Esophagus muscularis mucosa (tissue), 4 donors: ENCODE measurements around the gene PDK4. TPM values are rescaled to one million over a fixed set of nuclear protein-coding genes. Genes with fewer than 3 reads are reported as not detected.

Experiments used
- DNase-seq: peaks from one replicate; pipeline ENCODE4 v3.0.0-alpha.2; 2017; ENCODE audit errors: extremely low spot score
- H3K27ac ChIP-seq, 4 donors: fragments of 200-600 bp; sonication (generic); replicated peaks in 1 of 4; 1 replicate in 3 of 4; 2 replicates in 1 of 4; pipeline ENCODE4 v1.5.1; 2016 to 2019; ENCODE audit warnings: mild to moderate bottlenecking in 1 of 4
- H3K27me3 ChIP-seq, 4 donors: fragments of 200-600 bp; sonication (generic); one replicate each; pipeline versions ENCODE4 v1.5.1 to v1.6.0; 2016 to 2019
- H3K36me3 ChIP-seq, 4 donors: fragments of 200-600 bp; sonication (generic); one replicate each; pipeline ENCODE4 v1.5.1; 2016 to 2019
- H3K4me1 ChIP-seq, 4 donors: fragments of 200-600 bp; sonication (generic); one replicate each; pipeline ENCODE4 v1.5.1; 2016 to 2019
- H3K4me3 ChIP-seq, 4 donors: fragments of 200-600 bp; sonication (generic); 1 replicate in 2 of 4; 2 replicates in 2 of 4; pipeline ENCODE4 v1.5.1; 2016 to 2019; ENCODE audit warnings: mild to moderate bottlenecking in 4 of 4, moderate library complexity in 1 of 4
- H3K9me3 ChIP-seq, 4 donors: fragments of 200-600 bp; sonication (generic); 1 replicate in 3 of 4; 2 replicates in 1 of 4; pipeline ENCODE4 v1.5.1; 2016 to 2019
- CTCF ChIP-seq, 3 experiments: fragments of 200-600 bp in 2 of 3; fragments of 450-650 bp in 1 of 3; sonication (generic) in 2 of 3; IDR thresholded peaks; one replicate each; pipeline ENCODE4 v1.5.1; 2017 to 2019; ENCODE audit warnings: antibody characterized with exemption in 3 of 3, mild to moderate bottlenecking in 2 of 3, moderate library complexity in 1 of 3
- EP300 ChIP-seq: sonication (generic); formaldehyde crosslinking; IDR thresholded peaks from one replicate; pipeline ENCODE4 v1.6.1; 2017; ENCODE audit warnings: antibody characterized with exemption
- POLR2A ChIP-seq: fragments of 450-650 bp; IDR thresholded peaks from one replicate; pipeline ENCODE4 v1.6.1; 2017; ENCODE audit warnings: antibody characterized with exemption, moderate library complexity, mild to moderate bottlenecking, low read depth
- POLR2AphosphoS5 ChIP-seq, 2 donors: sonication (generic); formaldehyde crosslinking; IDR thresholded peaks; one replicate each; pipeline ENCODE4 v1.6.1; 2017; ENCODE audit warnings: antibody characterized with exemption in 2 of 2
- WGBS: methylation state at CpG from one replicate; pipeline ENCODE4 v1.1.5; 2018; 5-methylcytosine and 5-hydroxymethylcytosine counted together
- intact Hi-C: fragments of 100-400 bp; cut with DNase I; formaldehyde crosslinking; loops from one replicate; pipeline ENCODE4 v1.15.1; 2023
- total RNA-seq, 4 donors: library from RNA; depleted of rRNA; stranded (reverse); fragments of >200 nt; gene quantifications; one replicate each; pipeline versions ENCODE4 v1.1.0 to v1.2.1, GENCODE V29; 2016

The PDK4 gene
- total RNA-seq, 4 donors from 2014 or later, result 165 to 1,138 (median 371) TPM

- intact Hi-C loops, result no loop called here
- WGBS, result 76% methylated on average over 5 of the region's 5 CpGs
- H3K27ac ChIP-seq, result no peak overlapping the region
- H3K4me3 ChIP-seq, result no peak overlapping the region
- H3K4me1 ChIP-seq, result no peaks in the 10 kb centered on the region
- no peaks in the 10 kb centered on the region for H3K36me3 ChIP-seq
- no peaks in the 10 kb centered on the region for H3K9me3 ChIP-seq
- DNase-seq, result no peak
- TF ChIP-seq EP300 (no peak), POLR2AphosphoS5 (IDR thresholded peaks at IDR 0.05) (no peak), POLR2A (no peak), CTCF (IDR thresholded peaks at IDR 0.05) (no peak)
- H3K27me3 ChIP-seq, result no peaks in the 10 kb centered on the region
These were observed 19.2 kb downstream of the PDK4 start for GRCh38 chr7:95577137-95577536.

- Histone ChIP-seq H3K36me3 (no peaks in the 10 kb centered on the region), H3K9me3 (no peaks in the 10 kb centered on the region), H3K27me3 (no peaks in the 10 kb centered on the region), H3K4me1 (no peaks in the 10 kb centered on the region), H3K27ac (no peak overlapping the region), H3K4me3 (no peak overlapping the region)
- intact Hi-C loops, result no loop called here
- no peak for TF ChIP-seq EP300
- no peak for TF ChIP-seq CTCF (IDR thresholded peaks at IDR 0.05)
- TF ChIP-seq POLR2AphosphoS5 (IDR thresholded peaks at IDR 0.05), result no peak
- no peak for TF ChIP-seq POLR2A
- WGBS, result 65% methylated on average over 2 of the region's 2 CpGs
- no peak for DNase-seq
These were observed 26.6 kb downstream of the PDK4 start for GRCh38 chr7:95569720-95570119.

- H3K9me3 ChIP-seq, result no peaks in the 10 kb centered on the region
- no peak overlapping the region for H3K4me3 ChIP-seq
- 84% methylated on average over 2 of the region's 2 CpGs for WGBS
- no peak for DNase-seq
- TF ChIP-seq POLR2AphosphoS5 (IDR thresholded peaks at IDR 0.05), result no peak
- TF ChIP-seq EP300, result no peak
- TF ChIP-seq POLR2A, result no peak
- TF ChIP-seq CTCF (IDR thresholded peaks at IDR 0.05), result no peak
- no peaks in the 10 kb centered on the region for H3K4me1 ChIP-seq
- H3K36me3 ChIP-seq, result no peaks in the 10 kb centered on the region
- intact Hi-C loops, result no loop called here
- H3K27me3 ChIP-seq, result no peaks in the 10 kb centered on the region
- H3K27ac ChIP-seq, result no peak overlapping the region
These were observed 35.6 kb downstream of the PDK4 start for GRCh38 chr7:95560674-95561073.

GRCh38 chr7:95558864-95559263 is 37.5 kb downstream of the PDK4 start:
- intact Hi-C loops, result no loop called here
- H3K27ac ChIP-seq, result no peak overlapping the region
- TF ChIP-seq EP300, result no peak
- no peak for TF ChIP-seq CTCF (IDR thresholded peaks at IDR 0.05)
- TF ChIP-seq POLR2A, result no peak
- TF ChIP-seq POLR2AphosphoS5 (IDR thresholded peaks at IDR 0.05), result no peak
- H3K4me3 ChIP-seq, result no peak overlapping the region
- H3K36me3 ChIP-seq, result no peaks in the 10 kb centered on the region
- no peak for DNase-seq
- no peaks in the 10 kb centered on the region for H3K9me3 ChIP-seq
- WGBS, result 86% methylated on average over 3 of the region's 3 CpGs
- H3K4me1 ChIP-seq, result no peaks in the 10 kb centered on the region
- H3K27me3 ChIP-seq, result no peaks in the 10 kb centered on the region

- H3K36me3 ChIP-seq, result no peaks in the 10 kb centered on the region
- no peak for DNase-seq
- intact Hi-C loops, result no loop called here
- no peak overlapping the region for H3K4me3 ChIP-seq
- 89% methylated on average over 2 of the region's 2 CpGs for WGBS
- TF ChIP-seq POLR2A (no peak), EP300 (no peak), CTCF (IDR thresholded peaks at IDR 0.05) (no peak), POLR2AphosphoS5 (IDR thresholded peaks at IDR 0.05) (no peak)
- no peak overlapping the region for H3K27ac ChIP-seq
- H3K4me1 ChIP-seq, result peaks cover 0 to 4% (median 3%) of the 10 kb centered on the region in 4 donors
- no peaks in the 10 kb centered on the region for H3K27me3 ChIP-seq
- H3K9me3 ChIP-seq, result no peaks in the 10 kb centered on the region
These were observed 39.5 kb downstream of the PDK4 start for GRCh38 chr7:95556777-95557176.
